HG03354 (cell line): Measurements from ENCODE around the gene CCM2.

Experiments
- ATAC-seq: cut with Tn5 transposase; IDR thresholded peaks from one replicate; pipeline ENCODE4 v1.9.1; 2021; ENCODE audit warnings: mild to moderate bottlenecking; ENCODE audit not compliant: unreplicated experiment, poor library complexity, severe bottlenecking

The CCM2 gene

GRCh38 chr7:44967571-44968446, 32.2 kb upstream of the CCM2 start:
- ATAC-seq = no peak

DNA sequence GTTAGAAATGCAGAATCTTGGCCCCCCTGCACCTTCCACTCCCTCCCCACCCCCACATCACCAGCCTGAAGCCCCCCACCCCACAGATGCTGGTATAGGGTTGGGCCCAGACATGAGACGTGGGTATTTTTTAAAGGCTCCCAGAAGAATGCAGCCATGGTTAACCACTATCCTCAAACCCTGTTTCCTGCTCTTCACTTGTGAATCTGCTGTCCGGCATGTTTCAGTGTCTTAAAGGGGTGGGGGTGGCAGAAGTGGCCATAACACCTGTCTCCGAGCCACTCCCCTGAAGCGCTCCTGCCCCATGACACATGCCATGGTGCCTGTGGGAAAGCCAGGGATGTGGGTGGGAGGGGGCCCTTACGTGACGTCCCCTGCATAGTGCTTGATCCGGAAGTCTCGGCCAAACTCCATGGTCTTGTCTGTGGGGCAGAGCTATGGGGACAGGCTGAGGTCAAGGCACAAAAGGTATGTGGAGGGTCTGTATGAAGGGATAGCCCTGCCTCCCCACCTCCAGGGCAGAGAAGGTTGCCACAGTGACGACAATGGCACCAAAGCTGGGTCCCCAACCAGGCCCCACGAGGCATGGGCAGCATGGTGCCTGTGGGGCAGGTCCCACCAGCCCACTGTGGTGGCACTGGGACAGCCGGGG, 30.8 kb upstream of the CCM2 start:
- no peak for ATAC-seq

DNA sequence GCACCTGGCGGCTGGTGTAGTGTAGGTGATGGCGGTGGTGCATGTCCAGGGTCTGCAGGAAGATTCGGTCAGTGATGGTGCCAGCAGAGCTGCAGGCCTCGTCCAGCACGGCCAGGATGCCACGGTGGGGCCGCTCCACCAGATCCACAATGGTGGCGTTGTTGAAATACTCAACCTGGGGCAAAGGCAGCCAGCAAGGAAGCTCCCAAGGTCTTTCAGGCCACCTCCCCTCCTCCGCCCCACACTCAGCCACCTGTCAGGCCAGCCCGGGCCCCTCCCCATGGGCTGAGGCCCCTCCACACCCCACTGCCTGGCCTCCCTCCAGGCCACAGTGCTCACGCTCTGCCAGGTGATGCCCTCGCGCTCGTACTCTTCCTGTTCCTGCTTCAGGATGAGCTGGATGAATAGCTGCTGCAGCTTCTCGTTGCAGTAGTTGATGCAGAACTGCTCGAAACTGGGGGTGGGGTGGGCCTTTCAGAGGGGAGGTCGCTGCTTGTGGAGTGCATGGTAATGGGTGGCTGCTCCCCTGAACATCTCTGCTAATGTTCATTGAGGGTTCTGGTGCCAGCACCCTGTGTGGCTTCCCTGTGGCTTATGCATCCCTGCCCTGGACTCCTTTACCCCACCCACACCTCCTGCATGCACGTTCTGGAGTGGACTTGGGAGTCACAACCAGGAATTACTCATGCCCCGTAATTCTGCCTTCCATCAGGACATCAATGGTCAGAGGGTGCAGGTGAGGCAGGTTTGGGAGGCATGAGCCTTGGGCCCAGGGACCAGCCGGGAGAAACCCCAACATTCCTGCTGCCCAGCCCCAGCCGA, 30.1 kb upstream of the CCM2 start:
- ATAC-seq = no peak

DNA sequence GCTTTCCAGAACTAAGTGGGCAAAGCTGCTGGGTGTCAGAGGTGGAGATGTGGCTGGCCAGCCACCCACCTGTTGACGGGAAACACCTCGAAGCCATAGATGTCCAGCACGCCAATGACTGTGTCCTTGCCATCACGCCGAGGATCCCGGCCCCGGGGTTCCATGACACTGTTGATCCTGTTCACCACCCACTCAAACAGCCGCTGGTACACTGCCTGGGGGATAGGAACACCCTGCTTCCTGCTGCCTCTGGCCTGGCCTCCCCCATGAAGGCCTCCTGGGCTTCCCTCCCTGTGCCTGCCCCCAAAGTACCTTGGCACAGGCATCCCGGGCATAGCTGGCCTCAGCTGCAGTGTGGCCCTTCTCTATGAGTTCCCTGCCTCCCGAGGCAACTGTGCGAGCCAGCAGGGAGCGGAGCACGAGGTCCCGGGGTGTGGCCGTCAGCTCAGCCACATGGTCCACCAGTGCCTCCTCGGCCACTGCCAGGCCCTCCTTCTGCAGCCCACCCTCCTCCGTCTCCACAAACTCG, 29.4 kb upstream of the CCM2 start:
- ATAC-seq = no peak

- no peak for ATAC-seq
Measured at GRCh38 chr7:44971188-44971901, 28.7 kb upstream of the CCM2 start.

DNA sequence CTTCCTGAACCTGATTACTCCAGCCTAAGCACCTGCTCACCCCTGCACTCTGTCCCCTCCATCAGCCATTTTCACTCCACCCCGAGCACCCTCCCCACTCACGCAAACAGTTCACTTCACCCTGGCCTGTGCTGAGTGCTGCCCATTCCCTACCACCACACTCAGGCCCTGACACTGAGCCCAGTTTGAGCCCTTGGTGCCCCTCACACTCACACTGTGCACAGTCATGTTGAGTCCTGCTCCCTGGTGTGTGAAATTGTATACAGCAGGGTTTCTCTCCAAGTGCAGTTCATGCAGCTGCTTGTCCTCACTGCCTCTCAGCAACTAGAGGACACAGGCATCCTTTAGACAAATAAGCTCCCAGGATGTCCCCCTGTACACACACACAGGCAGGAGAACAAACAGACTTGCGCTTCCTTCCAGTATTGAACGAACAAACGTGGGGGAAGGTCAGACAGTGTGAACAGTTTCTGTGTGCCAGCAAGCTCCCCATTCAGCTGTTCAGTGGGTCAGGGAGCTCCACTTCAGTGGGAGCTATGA, 28.0 kb upstream of the CCM2 start:
- ATAC-seq = no peak

DNA sequence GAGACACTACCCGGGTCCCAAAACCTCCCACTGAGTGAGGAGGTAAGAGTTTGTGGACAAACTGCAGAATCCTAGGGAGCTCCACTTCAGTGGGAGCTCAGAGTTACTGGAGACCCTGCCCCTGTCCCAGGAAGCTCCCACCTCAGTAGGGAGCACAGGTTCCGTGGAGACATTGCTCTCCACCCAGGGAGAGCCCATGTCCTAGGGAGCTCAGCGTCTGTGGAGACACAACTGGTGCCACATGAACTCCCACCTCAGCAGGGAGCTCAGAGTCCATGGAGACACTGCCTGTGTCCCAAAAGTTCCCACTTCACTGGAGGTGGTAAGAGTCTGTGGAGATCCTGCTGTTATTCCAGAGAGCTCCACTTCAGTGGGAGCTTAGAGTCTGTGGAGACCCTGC, 27.4 kb upstream of the CCM2 start:
- ATAC-seq = no peak

DNA sequence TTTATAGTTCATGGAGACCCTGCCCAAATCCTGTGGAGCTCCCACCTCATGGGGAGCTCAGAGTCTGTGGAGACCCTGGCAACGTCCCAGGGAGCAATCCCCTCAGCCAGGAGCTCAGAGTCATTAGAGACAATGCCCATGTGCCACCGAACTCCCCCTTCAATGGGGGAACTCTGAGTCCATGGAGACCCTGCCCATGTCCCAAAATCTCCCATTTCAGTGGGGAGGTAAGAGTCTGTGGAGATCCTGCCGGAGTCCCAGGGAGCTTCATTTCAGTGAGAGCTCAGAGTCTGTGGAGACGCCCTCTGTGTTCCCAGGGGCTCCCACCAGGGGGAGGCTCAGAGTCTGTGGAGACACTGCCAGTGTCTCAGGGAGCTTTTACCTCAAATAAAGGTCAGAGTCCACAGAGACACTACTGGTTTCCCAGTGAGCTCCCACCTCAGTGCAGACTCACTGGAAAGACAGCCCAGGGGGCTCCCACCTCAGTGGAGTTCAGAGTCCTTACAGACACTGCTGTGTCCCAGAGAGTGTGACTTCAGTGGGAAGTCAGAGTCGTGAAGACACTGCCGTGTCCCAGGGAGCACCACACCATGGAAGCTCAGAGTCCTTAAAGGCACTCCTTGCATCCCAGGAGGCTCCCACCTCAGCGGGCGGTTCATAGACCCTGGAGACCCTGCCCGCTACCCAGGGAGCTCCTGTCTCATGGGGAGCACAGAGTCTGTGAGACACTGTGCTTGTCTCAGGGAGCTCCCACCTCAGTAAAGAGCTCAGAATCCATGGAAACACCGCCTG, 26.2 kb upstream of the CCM2 start:
- no peak for ATAC-seq

DNA sequence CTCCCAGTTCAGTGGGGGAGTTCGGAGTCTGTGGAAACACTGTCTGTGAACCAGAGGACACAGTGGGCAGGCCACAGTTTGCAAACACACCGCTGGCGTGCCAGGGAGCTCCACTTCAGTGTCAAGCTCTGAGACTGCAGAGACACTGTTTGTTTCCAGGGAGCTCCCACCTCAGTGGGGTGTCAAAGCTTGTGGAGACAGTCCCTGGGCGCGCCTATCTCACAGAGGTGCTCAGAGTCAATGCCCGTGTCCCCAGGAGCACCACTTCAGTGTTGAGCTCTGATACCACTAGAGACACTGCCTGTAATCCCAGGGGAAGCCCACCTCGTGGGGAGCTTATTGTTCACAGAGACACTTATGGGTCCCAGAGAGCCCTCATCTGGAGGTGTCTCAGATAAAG, 25.5 kb upstream of the CCM2 start:
- ATAC-seq = no peak

- no peak for ATAC-seq
Measured at GRCh38 chr7:44975331-44976039, 24.5 kb upstream of the CCM2 start.

GRCh38 chr7:44976040-44976745, 23.8 kb upstream of the CCM2 start:
- ATAC-seq = no peak

DNA sequence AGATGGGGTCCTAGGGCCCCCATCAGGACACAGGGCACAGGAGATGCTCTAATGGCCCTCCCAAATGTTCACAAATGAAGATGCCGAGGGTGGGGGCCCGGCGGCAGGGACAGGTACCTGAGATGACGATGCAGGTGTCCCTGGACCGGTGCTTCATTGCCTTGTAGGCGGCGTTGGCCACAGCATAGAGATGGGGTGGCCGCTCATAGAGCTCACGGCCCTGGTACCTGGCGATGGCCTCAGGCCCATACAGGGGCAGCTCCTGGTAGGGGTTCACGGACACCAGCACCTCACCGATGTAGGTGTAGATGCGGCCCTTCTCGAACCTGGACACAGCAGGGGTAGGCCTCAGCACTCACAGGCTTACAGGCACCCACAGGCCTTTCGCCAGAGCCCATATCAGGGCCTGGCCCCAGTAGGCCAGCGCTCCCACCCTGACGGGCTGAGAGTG, 23.2 kb upstream of the CCM2 start:
- ATAC-seq = no peak

- no peak for ATAC-seq
Measured at GRCh38 chr7:44977304-44977958, 22.6 kb upstream of the CCM2 start.

DNA sequence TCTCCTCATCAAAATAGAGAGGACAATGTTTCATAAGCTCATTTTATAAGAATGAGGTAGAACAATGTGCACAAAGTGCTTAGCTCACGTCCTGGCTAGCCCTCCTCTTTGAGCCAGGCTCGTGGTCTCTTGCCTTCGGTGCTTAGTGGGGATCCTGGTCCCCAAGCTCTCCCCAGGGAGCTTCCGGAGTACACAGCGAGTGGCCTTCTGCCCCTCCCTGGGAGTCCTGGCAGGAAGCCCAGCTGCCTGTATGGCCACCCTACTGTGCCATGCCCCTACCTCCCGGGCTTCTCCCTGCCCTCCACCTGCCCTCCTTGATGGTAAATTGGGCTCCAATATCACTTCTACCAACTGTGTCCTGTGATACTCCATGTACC, 22.1 kb upstream of the CCM2 start:
- ATAC-seq = no peak

DNA sequence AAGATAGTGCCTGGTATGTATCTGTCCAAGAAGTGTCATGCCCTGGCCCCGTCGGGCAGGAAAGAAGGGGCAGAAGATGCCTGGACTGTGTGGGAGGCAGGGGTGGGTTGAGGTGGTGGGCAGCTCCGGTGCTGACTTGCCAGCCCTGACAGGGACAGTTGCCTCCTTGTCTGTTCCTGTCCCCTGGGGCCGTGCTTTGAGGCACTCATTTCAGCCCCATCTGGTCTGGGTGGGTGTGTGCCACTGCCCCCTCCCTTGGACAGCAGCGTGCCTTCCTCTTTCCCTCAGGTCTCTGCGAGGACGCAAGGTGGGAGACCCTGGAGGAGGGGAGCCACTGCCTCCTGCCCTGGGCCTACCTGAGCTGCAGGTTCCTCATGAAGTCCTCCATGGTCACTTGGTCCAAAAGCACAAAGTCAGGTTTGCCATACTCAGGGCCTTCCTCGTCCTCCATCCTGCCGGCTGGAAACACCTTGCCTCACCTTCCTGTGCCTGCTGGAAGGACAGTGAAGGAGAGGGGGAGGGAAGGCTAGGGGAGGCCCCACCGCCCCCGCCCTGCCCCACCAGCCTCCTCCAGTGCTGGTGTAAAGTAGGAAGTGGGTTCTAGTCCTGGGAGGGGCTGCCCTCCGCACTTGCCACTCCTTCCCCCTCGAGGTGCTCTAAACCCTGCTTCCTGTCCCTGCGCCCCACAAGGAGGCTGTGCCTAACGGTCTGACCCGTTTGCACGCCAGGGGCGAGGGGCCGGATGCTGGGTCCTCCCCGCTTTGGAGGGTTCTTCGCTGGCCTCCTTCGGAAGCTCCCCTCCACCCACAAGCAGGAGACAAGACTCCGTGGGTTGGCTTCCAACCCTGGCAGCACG, 21.3 kb upstream of the CCM2 start, which contains the start of gene MYO1G:
MYO1G (minus strand) TSS at position 505 of the 856 bp plus-strand sequence; CDS start at position 451, 54 bp downstream.
- peak; percentile 69 for ATAC-seq
